ENCODE results near the gene SPOCK3.
"Not testable (repeated sequence)": the region's sequence is repeated elsewhere in the genome, so short reads cannot be mapped to it uniquely, and the experiment has no call there.

SPOCK3 gene

DNA sequence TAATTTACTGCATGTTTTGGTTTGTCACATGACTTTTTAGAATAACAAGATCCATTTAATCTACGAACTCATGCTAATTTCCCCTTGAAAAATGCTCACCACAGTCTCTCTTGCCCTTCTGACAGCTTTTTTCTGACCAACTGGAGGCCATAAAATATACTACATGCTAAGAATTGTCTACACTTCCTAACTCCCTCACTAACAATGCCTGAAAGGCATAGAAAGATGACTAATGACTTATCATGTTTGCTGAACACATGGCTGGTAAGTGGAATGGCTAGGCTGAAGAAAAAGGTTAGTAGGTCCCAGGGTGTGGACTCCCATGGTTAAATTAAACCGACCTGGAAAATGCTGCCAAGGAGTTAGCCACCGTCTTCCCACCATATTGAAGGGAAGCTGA lies 309.9 kb downstream of the SPOCK3 start:
- DNase-seq = no peak

DNA sequence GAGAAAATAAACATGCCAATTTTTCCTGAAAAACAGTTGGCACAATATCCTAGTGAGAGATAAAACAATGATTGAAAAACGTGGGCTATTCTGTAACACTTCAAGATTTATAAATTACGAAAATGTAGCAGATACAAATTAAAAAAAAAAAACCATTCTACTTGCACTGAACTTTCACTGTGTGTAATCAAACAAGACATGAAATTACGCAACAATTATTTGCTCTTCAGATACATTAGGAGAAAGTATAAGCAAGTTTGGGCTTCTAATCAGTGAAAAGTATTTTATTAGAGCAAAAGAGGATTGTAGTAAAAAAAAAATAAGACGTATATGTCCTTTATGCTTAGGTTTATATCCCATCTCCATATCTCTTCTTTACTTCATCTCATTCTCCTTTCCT lies 320.4 kb downstream of the SPOCK3 start:
- DNase-seq = no peak

- DNase-seq = no peak
Observed at GRCh38 chr4:166903408-166903807, 330.9 kb downstream of the SPOCK3 start.

GRCh38 chr4:166902941-166903340 lies 331.4 kb downstream of the SPOCK3 start:
- DNase-seq = no peak

GRCh38 chr4:166896254-166896653 lies 338.0 kb downstream of the SPOCK3 start:
- DNase-seq = no peak

DNA sequence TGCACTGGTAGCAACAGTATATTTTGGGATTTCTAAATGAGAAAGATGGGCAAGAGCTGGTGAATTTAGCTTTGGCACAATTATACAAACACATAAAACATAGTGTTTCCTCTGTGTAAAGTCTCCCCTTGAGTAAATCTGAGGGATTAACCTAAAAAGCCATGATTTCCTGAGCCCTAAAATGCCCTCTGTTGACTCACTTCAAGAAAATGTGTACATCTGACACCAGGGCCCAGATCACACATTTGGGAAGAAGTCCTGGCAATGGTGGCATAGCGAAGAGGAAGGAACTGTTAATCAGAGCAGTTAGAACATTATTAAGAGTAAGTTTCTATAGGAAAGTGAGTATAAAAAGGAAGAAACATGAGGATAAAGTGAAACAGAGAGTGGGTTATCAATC lies 338.5 kb downstream of the SPOCK3 start:
- no peak for DNase-seq

DNA sequence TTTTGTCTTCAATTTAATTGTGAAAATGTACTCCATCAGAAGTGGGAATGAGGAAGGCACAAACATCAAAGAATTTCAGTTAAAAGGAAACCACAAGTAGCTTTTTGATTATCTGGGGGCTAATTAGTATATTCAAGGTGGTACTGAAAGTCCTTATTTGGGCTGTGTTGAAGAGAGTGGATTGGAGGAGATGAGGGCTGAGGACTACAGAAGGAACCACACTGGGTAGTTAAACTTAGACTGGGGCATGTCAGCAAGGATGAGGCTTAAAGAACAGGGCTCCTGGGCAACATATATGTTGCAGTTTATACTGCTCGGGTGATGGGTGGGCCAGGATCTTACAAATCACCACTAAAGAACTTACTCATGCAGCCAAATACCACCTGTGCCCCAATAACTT lies 346.8 kb downstream of the SPOCK3 start:
- DNase-seq = no peak

GRCh38 chr4:166886718-166887117 lies 347.6 kb downstream of the SPOCK3 start:
- DNase-seq = no peak

- DNase-seq = no peak
Observed at GRCh38 chr4:166882221-166882620, 352.1 kb downstream of the SPOCK3 start.

- DNase-seq = no peak
Observed at GRCh38 chr4:166875821-166876220, 358.5 kb downstream of the SPOCK3 start.

DNA sequence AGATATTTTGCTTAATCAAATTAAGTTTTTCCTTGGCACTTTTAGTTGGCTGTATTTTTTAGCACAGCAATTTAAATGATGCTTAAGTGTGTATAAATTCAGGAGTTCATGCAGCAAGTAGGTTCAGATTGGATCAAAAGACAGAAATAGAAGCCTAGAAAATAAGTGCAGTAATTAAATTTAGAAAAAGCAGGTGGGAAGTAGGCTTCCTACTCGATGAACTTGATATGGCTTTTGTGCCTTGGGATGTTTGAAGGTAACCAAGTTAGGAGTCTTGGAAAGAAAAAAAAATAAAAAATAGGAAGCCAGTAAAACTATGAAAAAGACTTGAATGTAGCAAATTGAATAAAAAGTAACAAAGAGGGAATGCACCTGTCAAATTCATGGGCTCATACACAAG lies 372.3 kb downstream of the SPOCK3 start:
- no peak for DNase-seq

DNA sequence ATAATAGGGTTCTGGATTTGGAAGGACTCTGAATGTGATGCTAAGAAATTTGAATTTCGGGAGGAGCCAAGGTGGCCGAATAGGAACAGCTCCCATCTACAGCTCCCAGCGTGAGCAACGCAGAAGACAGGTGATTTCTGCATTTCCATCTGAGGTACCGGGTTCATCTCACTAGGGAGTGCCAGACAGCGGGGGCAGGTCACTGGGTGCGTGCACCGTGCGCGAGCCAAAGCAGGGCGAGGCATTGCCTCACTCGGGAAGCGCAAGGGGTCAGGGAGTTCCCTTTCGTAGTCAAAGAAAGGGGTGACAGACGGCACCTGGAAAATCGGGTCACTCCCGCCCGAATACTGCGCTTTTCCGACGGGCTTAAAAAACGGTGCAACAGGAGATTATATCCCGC lies 383.9 kb downstream of the SPOCK3 start:
- not testable (repeated sequence) for DNase-seq

- DNase-seq = no peak
Observed at GRCh38 chr4:166846939-166847338, 387.4 kb downstream of the SPOCK3 start.

- no peak for DNase-seq
Observed at GRCh38 chr4:166842795-166843261, 391.5 kb downstream of the SPOCK3 start.

DNA sequence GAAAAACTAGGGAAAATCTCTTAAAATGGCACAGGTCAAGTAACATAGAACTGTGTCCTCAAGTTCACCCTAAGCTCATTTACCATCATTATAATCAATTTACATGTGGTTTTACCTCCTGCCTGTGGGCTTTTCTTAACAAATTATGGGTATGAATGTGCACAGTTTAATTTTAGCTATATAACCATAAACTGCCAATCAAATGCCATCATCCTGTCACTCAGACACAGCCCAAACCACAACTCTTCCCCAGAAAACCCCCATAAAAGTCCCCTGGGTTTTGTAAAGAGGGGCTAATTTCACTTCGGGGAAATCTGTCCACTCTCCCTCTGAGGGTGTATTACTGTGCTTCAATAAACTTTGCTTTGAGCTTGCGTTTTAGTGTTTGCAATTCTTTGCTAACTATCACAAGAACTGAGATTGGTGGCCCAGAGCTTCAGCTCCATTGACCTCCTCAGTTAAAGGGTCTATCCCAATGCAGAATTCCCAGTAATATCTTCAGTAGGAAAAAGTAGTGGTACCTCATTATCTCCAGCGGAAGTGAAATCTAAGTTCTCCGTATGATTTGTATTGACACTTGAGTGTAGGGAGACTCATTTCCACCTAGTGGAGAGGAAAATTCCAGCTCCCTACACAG lies 394.6 kb downstream of the SPOCK3 start:
- no peak for DNase-seq

GRCh38 chr4:166838975-166839614 lies 395.2 kb downstream of the SPOCK3 start:
- no peak for DNase-seq

GRCh38 chr4:166836865-166837264 lies 397.4 kb downstream of the SPOCK3 start:
- DNase-seq = no peak

DNA sequence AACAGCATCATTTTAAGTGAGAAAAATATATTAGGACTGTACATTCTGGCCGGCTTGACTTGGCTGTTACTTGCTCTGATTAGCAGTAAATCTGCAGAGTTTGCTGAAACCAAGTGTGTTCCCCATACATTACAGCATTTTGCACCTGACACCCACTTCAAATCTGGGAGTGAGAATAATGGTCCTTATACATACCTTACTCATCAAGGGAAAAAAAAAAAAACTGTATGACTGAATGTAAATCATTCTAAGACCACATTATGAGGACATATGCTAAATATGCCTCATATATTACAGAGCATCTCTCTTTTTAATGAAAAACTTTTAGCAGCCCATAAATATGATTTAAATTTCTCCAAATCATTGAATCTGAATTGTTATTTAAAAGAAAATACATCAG lies 406.7 kb downstream of the SPOCK3 start:
- no peak for DNase-seq

GRCh38 chr4:166827167-166827566 lies 407.1 kb downstream of the SPOCK3 start:
- DNase-seq = no peak

GRCh38 chr4:166823848-166824247 lies 410.4 kb downstream of the SPOCK3 start:
- no peak for DNase-seq

- DNase-seq = no peak
Observed at GRCh38 chr4:166823126-166823525, 411.2 kb downstream of the SPOCK3 start.

GRCh38 chr4:166822386-166822785 lies 411.9 kb downstream of the SPOCK3 start:
- no peak for DNase-seq

- no peak for DNase-seq
Observed at GRCh38 chr4:166816890-166817289, 417.4 kb downstream of the SPOCK3 start.

DNA sequence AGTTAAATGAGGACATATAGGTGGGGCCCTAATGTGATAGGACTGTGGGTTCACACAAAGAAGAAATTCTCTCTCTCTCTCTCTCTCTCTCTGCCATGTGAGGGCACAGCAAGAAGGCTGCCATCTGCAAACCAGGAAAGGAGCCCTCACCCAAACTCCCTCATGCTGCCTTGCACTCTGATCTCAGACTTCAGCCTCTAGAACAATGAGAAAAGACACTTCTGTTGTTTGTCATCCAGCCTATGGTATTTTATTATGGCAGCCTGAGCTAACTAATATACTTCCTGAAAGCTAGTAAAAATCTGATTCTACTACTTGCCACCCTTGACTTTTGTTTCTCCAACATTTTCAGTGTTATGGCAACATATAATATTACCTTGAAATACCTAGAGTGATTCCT lies 425.9 kb downstream of the SPOCK3 start:
- no peak for DNase-seq

DNA sequence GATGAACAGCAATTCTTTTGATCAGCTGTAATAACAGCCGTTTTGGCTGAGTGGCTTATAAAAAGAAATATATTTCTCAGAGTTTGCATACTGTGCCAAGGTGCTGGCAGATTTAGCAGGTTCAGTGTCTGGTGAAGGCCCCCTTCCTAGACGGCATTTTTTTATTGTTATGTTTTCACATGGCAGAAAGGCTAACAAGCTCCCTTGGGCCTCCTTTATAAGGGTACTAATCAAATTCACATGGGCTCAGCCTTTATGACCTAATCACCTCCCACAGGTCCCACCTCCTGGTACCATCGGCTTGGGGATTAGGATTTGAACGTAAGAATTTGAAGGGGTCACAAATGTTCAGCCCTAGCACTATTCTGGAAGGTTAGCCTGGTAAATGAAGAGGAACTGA lies 431.9 kb downstream of the SPOCK3 start:
- no peak for DNase-seq

Measured in stimulated activated CD4-positive, alpha-beta T cell treated with anti-CD3 and anti-CD28 coated beads, Interleukin-4, amount 100 ng/mL, for 24 hours (primary cell).